Stimulated activated CD4-positive, alpha-beta T cell treated with anti-CD3 and anti-CD28 coated beads, TNF-alpha, amount 100 ng/mL, for 24 hours (primary cell): ENCODE measurements around the gene PLCH2.
A peak's percentile ranks its signal among the peaks of the same experiment; 100 is the strongest.
"Not testable (repeated sequence)": the region's sequence is repeated elsewhere in the genome, so short reads cannot be mapped to it uniquely, and the experiment has no call there.

Source experiments
- DNase-seq, 3 experiments: peaks; one replicate each; pipeline ENCODE4 v3.0.0-alpha.2; 2020; ENCODE audit warnings: low read depth in 3 of 3

The PLCH2 gene

GRCh38 chr1:2544875-2545640, 69.0 kb downstream of the PLCH2 start:
- no peak for DNase-seq

GRCh38 chr1:2545754-2546514, 69.8 kb downstream of the PLCH2 start:
- peak; percentile 67 to 84 (median 70) for DNase-seq

GRCh38 chr1:2546515-2547209, 70.6 kb downstream of the PLCH2 start:
- DNase-seq, result peak; percentile 58 to 89 (median 68)

GRCh38 chr1:2547210-2548067, 71.3 kb downstream of the PLCH2 start:
- peak in 1 of 3 experiments; percentile 58 for DNase-seq

- DNase-seq, result peak; percentile 64 to 84 (median 67)
Observed at GRCh38 chr1:2548068-2548589, 72.0 kb downstream of the PLCH2 start.

GRCh38 chr1:2549367-2550029, 73.4 kb downstream of the PLCH2 start:
- DNase-seq, result not testable (repeated sequence)

- not testable (repeated sequence) for DNase-seq
Observed at GRCh38 chr1:2550309-2550861, 74.3 kb downstream of the PLCH2 start.

GRCh38 chr1:2551544-2551943, 75.5 kb downstream of the PLCH2 start:
- not testable (repeated sequence) for DNase-seq

GRCh38 chr1:2552189-2552588, 76.1 kb downstream of the PLCH2 start:
- DNase-seq, result no peak

- not testable (repeated sequence) for DNase-seq
Observed at GRCh38 chr1:2553076-2553475, 77.0 kb downstream of the PLCH2 start.

GRCh38 chr1:2553871-2554620, 78.0 kb downstream of the PLCH2 start:
- DNase-seq, result no peak

- peak in 2 of 3 experiments; percentile 29 to 55 for DNase-seq
Observed at GRCh38 chr1:2554621-2555387, 78.7 kb downstream of the PLCH2 start.
